Vagina (tissue), 2 donors: ENCODE data around the gene CD47.

Source experiments
- POLR2A ChIP-seq, 2 donors: fragments of 450-650 bp; IDR thresholded peaks; one replicate each; pipeline ENCODE4 v1.6.1; 2017; ENCODE audit warnings: antibody characterized with exemption in 2 of 2, mild to moderate bottlenecking in 2 of 2, moderate library complexity in 2 of 2
- POLR2AphosphoS5 ChIP-seq, 2 donors: sonication (generic); formaldehyde crosslinking; IDR thresholded peaks; one replicate each; pipeline ENCODE4 v1.9.0; 2017; ENCODE audit warnings: antibody characterized with exemption in 2 of 2, mild to moderate bottlenecking in 2 of 2, low read depth in 1 of 2; ENCODE audit not compliant: insufficient read depth in 1 of 2
- TF ChIP-seq, protein P1 (sequence below), 3 experiments: fragments of 450-650 bp in 2 of 3; fragments of 200-600 bp in 1 of 3; sonication (generic) in 1 of 3; IDR thresholded peaks; one replicate each; pipeline ENCODE4 v1.5.1; 2017 to 2019; ENCODE audit warnings: antibody characterized with exemption in 3 of 3, mild to moderate bottlenecking in 2 of 3, moderate library complexity in 2 of 3

DNA sequence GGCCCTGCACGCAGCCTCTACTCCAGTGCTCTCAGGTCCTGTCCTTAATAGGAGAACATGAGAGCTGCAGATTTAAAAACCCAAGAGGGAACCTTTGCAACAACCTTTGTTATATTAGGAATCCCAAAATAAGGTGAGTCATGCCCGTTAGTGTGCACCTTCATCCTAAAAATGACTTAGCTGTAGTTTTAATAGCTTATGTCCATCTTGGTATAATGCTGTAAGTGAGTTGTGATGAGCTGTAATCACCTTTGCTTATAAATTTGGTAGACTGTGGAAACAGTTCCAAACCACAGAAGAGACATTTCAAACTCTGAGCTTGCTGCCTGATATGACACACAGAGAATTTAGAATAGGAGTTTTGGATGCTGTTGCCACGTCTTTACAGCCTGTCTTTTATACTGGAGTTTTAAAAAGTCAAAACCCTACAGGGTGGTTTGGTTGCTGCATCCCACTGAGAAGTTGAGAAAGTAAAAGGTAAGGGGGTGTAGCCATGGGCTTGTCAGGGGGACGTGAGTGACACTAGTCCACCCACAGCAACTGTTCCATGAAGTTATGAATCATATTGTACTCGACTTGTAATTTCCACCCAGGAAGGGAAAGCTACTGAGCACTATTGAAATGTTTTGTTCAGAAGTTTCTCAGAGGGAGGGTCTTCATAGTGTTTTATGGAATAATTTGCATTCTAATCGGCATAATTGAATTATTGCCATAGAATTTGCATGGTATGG, 27.4 kb upstream of the CD47 start:
- TF ChIP-seq, protein P1, sequence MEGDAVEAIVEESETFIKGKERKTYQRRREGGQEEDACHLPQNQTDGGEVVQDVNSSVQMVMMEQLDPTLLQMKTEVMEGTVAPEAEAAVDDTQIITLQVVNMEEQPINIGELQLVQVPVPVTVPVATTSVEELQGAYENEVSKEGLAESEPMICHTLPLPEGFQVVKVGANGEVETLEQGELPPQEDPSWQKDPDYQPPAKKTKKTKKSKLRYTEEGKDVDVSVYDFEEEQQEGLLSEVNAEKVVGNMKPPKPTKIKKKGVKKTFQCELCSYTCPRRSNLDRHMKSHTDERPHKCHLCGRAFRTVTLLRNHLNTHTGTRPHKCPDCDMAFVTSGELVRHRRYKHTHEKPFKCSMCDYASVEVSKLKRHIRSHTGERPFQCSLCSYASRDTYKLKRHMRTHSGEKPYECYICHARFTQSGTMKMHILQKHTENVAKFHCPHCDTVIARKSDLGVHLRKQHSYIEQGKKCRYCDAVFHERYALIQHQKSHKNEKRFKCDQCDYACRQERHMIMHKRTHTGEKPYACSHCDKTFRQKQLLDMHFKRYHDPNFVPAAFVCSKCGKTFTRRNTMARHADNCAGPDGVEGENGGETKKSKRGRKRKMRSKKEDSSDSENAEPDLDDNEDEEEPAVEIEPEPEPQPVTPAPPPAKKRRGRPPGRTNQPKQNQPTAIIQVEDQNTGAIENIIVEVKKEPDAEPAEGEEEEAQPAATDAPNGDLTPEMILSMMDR (IDR thresholded peaks at IDR 0.05): no peak
- TF ChIP-seq POLR2AphosphoS5 (IDR thresholded peaks at IDR 0.05; ENCODE audit: insufficient read depth in 1 of 2, low read depth in 1 of 2) (no peak), POLR2A (IDR thresholded peaks at IDR 0.05) (no peak)
